Measurements from ENCODE around the gene LMCD1. TPM values are rescaled to one million over a fixed set of nuclear protein-coding genes. Genes with fewer than 3 reads are reported as not detected.

The LMCD1 gene
- total and polyA plus RNA-seq, 2 of the 8 experiments (the other 6 are each of a cell fraction or from before 2014, with no cell fraction given) = 12.3 to 26.5 TPM

DNA sequence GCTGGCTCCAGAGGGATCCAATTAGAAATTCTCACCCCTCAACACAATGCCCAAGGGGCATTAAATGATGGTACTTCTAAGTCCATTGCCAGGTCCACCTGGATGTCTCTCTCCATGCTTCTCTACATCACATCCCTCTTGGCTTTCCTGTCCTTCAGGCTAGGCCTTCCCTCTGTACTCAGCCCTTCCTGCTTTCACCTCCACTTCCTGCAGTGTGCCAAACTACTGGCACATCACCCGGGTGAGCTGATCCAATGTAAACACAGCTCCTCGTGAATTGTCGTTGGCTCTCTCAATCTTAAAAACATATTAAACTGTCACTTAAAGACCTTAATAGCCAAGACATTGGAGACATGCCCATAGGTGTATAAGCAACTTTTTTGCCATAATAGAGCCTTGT, 4.0 kb downstream of the LMCD1 start:
- H2BK20ac ChIP-seq (ENCODE audit: low read length) = no peak overlapping the region
- peaks cover 0 to 11% (median 6%) of the 10 kb centered on the region in 4 experiments; a peak in 6 of 7 replicates for H3K4me1 ChIP-seq (replicated peaks in 1 of 4; ENCODE audit: control insufficient read depth in 3 of 4, insufficient read depth in 4 of 4, low read length in 3 of 4)
- no peak for FAIRE-seq

More for the DNA sequence above, 4.0 kb downstream of the LMCD1 start:
- Histone ChIP-seq H3K79me1 (ENCODE audit: low read depth, low read length) (no peaks in the 10 kb centered on the region), H3K9me3 (ENCODE audit: insufficient read depth in 2 of 2, low read depth in 1 of 2, low read length in 1 of 2) (no peaks in the 10 kb centered on the region), H2AK5ac (ENCODE audit: low read depth, low read length) (no peak overlapping the region), H2BK120ac (replicated peaks; ENCODE audit: low read depth, low read length) (no peak overlapping the region), H4K8ac (ENCODE audit: extremely low read depth, insufficient read depth, low read length) (no peak overlapping the region), H2BK15ac (ENCODE audit: low read length) (no peak overlapping the region), H3K79me2 (ENCODE audit: control insufficient read depth in 1 of 2, insufficient read depth in 2 of 2, low read length in 2 of 2) (peaks cover 0 to 4% of the 10 kb centered on the region in 2 experiments; a peak in 2 of 4 replicates), H4K91ac (replicated peaks; ENCODE audit: insufficient read length, low read length) (peak overlapping the region; percentile 44), H3K56ac (replicated peaks; ENCODE audit: insufficient read length, low read depth, low read length) (no peak overlapping the region), H2AFZ (ENCODE audit: low read length) (no peak overlapping the region), H3K36me3 (ENCODE audit: control insufficient read depth in 2 of 4, insufficient read depth in 4 of 4, low read length in 3 of 4) (peaks cover 0 to 4% (median 0%) of the 10 kb centered on the region in 4 experiments; a peak in 1 of 8 replicates), H4K20me1 (replicated peaks in 1 of 2; ENCODE audit: control insufficient read depth in 1 of 2, insufficient read depth in 2 of 2, low read length in 2 of 2) (no peaks in the 10 kb centered on the region), H2BK12ac (ENCODE audit: low read depth, low read length) (peak overlapping the region; percentile 30; the same call in 1 of the 2 replicates), H3K4me2 (ENCODE audit: insufficient read depth in 1 of 2, low read depth in 2 of 2, low read length in 2 of 2) (no peak overlapping the region), H3K4ac (replicated peaks; ENCODE audit: insufficient read length, low read depth, low read length) (no peak overlapping the region), H3K14ac (ENCODE audit: insufficient read length) (no peak overlapping the region), H3K23me2 (ENCODE audit: low read depth, low read length) (no peaks in the 10 kb centered on the region), H3K4me3 (ENCODE audit: extremely low read depth in 1 of 4, insufficient read depth in 2 of 4, low read depth in 3 of 4, low read length in 4 of 4) (no peak overlapping the region), H3K27me3 (replicated peaks in 1 of 4; ENCODE audit: control insufficient read depth in 3 of 4, extremely low read depth in 1 of 4, insufficient read depth in 3 of 4, low read length in 3 of 4) (no peaks in the 10 kb centered on the region), H2BK5ac (ENCODE audit: low read depth, low read length) (no peak overlapping the region), H3K9ac (replicated peaks in 1 of 4; ENCODE audit: extremely low read depth in 1 of 4, low read depth in 3 of 4, low read length in 3 of 4) (no peak overlapping the region), H3K27ac (ENCODE audit: low read depth, low read length) (no peak overlapping the region), H4K5ac (ENCODE audit: insufficient read length, low read depth, low read length) (no peak overlapping the region), H3K18ac (ENCODE audit: extremely low read depth, low read length) (no peak overlapping the region), H3K23ac (ENCODE audit: insufficient read length) (no peak overlapping the region)
- CTCF ChIA-PET (ENCODE audit: partially characterized antibody) = interaction anchor here (0.6 to 2.5 kb wide), 6 partner anchors 17 to 206 kb away, joined by 3 to 9 read pairs (median 4); no protein-coding TSS in a partner anchor
- no peak for DNase-seq (ENCODE audit: low read depth in 1 of 2, low spot score in 2 of 2)
- POLR2A ChIA-PET (ENCODE audit: partially characterized antibody) = no interaction called here
- WGBS, 2 experiments (ENCODE audit: extremely low coverage in 1 of 2, insufficient coverage in 1 of 2, insufficient read length in 1 of 2, insufficient replicate concordance in 2 of 2, low coverage in 1 of 2, low lambda C conversion rate in 2 of 2, missing lambda C conversion rate in 1 of 2) = 87% methylated on average over 3 of the region's 3 CpGs; no CpG with 5 or more reads in 1 of the 2 experiments
- TF ChIP-seq CBX5 (IDR thresholded peaks at IDR 0.05; ENCODE audit: low read depth, low read length) = no peak
- no peak for TF ChIP-seq YY1 (IDR thresholded peaks at IDR 0.05; ENCODE audit: low read depth, low read length)
- TF ChIP-seq GTF2F1 (IDR thresholded peaks at IDR 0.05; ENCODE audit: borderline replicate concordance, low read depth, low read length) = no peak
- TF ChIP-seq POLR2A (IDR thresholded peaks at IDR 0.05; ENCODE audit: control extremely low read depth in 1 of 2, low read depth in 2 of 2, low read length in 2 of 2) = no peak
- TF ChIP-seq RNF2 (IDR thresholded peaks at IDR 0.05; ENCODE audit: borderline replicate concordance, low read depth, low read length, missing control alignments, poor library complexity, severe bottlenecking) = no peak
- no peak for TF ChIP-seq CHD2 (IDR thresholded peaks at IDR 0.05; ENCODE audit: low read length)
- TF ChIP-seq CTBP2 (IDR thresholded peaks at IDR 0.05; ENCODE audit: borderline replicate concordance, insufficient read depth, insufficient read length, low read length) = no peak
- TF ChIP-seq SIRT6 (IDR thresholded peaks at IDR 0.05; ENCODE audit: low read length) = no peak
- no peak for TF ChIP-seq BRCA1 (IDR thresholded peaks at IDR 0.05; ENCODE audit: low read depth, low read length)
- no peak for TF ChIP-seq SP2 (IDR thresholded peaks at IDR 0.05; ENCODE audit: low read length)
- no peak for TF ChIP-seq FOSL1 (IDR thresholded peaks at IDR 0.05; ENCODE audit: insufficient read depth, low read depth, low read length)
- TF ChIP-seq JUND (IDR thresholded peaks at IDR 0.05; ENCODE audit: low read length) = no peak
- TF ChIP-seq TBP (IDR thresholded peaks at IDR 0.05; ENCODE audit: low read depth, low read length) = no peak
- TF ChIP-seq POU5F1 (IDR thresholded peaks at IDR 0.05; ENCODE audit: low read depth, low read length) = no peak

All from H1 (cell line).